H9 (cell line): ENCODE data around the gene CPA4. TPM values are rescaled to one million over a fixed set of nuclear protein-coding genes. Genes with fewer than 3 reads are reported as not detected.

Experiments used
- DNase-seq: peaks from one replicate; pipeline ENCODE4 v3.0.0-alpha.2; 2017
- H2AFZ ChIP-seq: one replicate; pipeline ENCODE4 v1.6.1; 2013; ENCODE audit warnings: mild to moderate bottlenecking, low read length, control low read depth, moderate library complexity
- H2AK5ac ChIP-seq: 2 replicates; pipeline ENCODE4 v1.6.1; 2013; ENCODE audit warnings: low read length, control low read depth, mixed read lengths; ENCODE audit not compliant: insufficient read length
- H2BK120ac ChIP-seq: one replicate; pipeline ENCODE4 v1.6.1; 2013; ENCODE audit warnings: low read depth, mild to moderate bottlenecking, low read length, control low read depth, inconsistent platforms; ENCODE audit not compliant: poor library complexity, severe bottlenecking
- H2BK12ac ChIP-seq: 2 replicates; pipeline ENCODE4 v1.6.1; 2013; ENCODE audit warnings: low read length, control low read depth, mixed read lengths, low read depth; ENCODE audit not compliant: insufficient read length
- H2BK15ac ChIP-seq: 2 replicates; pipeline ENCODE4 v1.6.1; 2013; ENCODE audit warnings: low read depth, low read length, control low read depth
- H2BK20ac ChIP-seq: one replicate; pipeline ENCODE4 v1.6.1; 2013; ENCODE audit warnings: low read depth, mild to moderate bottlenecking, low read length, control low read depth, inconsistent platforms; ENCODE audit not compliant: poor library complexity, severe bottlenecking
- H2BK5ac ChIP-seq: 2 replicates; pipeline ENCODE4 v1.6.1; 2013; ENCODE audit warnings: low read length, control low read depth, mixed read lengths; ENCODE audit not compliant: insufficient read length
- H3K14ac ChIP-seq: 2 replicates; pipeline ENCODE4 v1.6.1; 2013; ENCODE audit warnings: low read length, control low read depth; ENCODE audit not compliant: insufficient read depth
- H3K18ac ChIP-seq: 2 replicates; pipeline ENCODE4 v1.6.1; 2013; ENCODE audit warnings: low read depth, mild to moderate bottlenecking, mixed read lengths, low read length, control low read depth; ENCODE audit not compliant: insufficient read length
- H3K23ac ChIP-seq: 2 replicates; pipeline ENCODE4 v1.6.1; 2013; ENCODE audit warnings: low read length, control low read depth, mixed read lengths, low read depth; ENCODE audit not compliant: insufficient read length
- H3K23me2 ChIP-seq: 2 replicates; pipeline ENCODE4 v1.6.1; 2013; ENCODE audit warnings: low read depth, mild to moderate bottlenecking, mixed read lengths, low read length, control low read depth; ENCODE audit not compliant: insufficient read length, poor library complexity, severe bottlenecking
- H3K27ac ChIP-seq: 2 replicates; pipeline ENCODE4 v1.5.1; 2013; ENCODE audit warnings: low read length, control low read depth, mixed read lengths, low read depth; ENCODE audit not compliant: insufficient read length
- H3K27me3 ChIP-seq: 2 replicates; pipeline ENCODE4 v1.6.1; 2013; ENCODE audit warnings: low read length, control low read depth, inconsistent platforms; ENCODE audit not compliant: insufficient read depth
- H3K4ac ChIP-seq: 2 replicates; pipeline ENCODE4 v1.6.1; 2013; ENCODE audit warnings: low read depth, mild to moderate bottlenecking, control low read depth, inconsistent platforms, low read length, moderate library complexity
- H3K4me1 ChIP-seq: 2 replicates; pipeline ENCODE4 v1.6.1; 2013; ENCODE audit warnings: low read length, control low read depth, inconsistent platforms; ENCODE audit not compliant: insufficient read depth
- H3K4me2 ChIP-seq: 2 replicates; pipeline ENCODE4 v1.6.1; 2013; ENCODE audit warnings: low read length, control low read depth, mixed read lengths; ENCODE audit not compliant: insufficient read length, insufficient read depth
- H3K56ac ChIP-seq: 2 replicates; pipeline ENCODE4 v1.6.1; 2013; ENCODE audit warnings: low read depth, mild to moderate bottlenecking, mixed read lengths, low read length, control low read depth; ENCODE audit not compliant: insufficient read length
- H3K79me1 ChIP-seq: 2 replicates; pipeline ENCODE4 v1.6.1; 2013; ENCODE audit warnings: low read depth, mild to moderate bottlenecking, moderate library complexity, low read length, control low read depth, inconsistent platforms; ENCODE audit not compliant: insufficient read depth, poor library complexity, severe bottlenecking
- H3K79me2 ChIP-seq: 2 replicates; pipeline ENCODE4 v1.6.1; 2013; ENCODE audit warnings: low read length, control low read depth, inconsistent platforms; ENCODE audit not compliant: insufficient read depth
- H3K9ac ChIP-seq: 2 replicates; pipeline ENCODE4 v1.6.1; 2013; ENCODE audit warnings: low read length, control low read depth, mixed read lengths; ENCODE audit not compliant: insufficient read length; ENCODE audit errors: extremely low read depth
- H3K9me3 ChIP-seq: one replicate; pipeline ENCODE4 v1.6.1; 2013; ENCODE audit warnings: low read depth, low read length, inconsistent platforms; ENCODE audit not compliant: control insufficient read depth
- H3T11ph ChIP-seq: one replicate; pipeline ENCODE4 v1.6.1; 2013; ENCODE audit warnings: mild to moderate bottlenecking, low read length, control low read depth, inconsistent platforms
- H4K20me1 ChIP-seq: one replicate; pipeline ENCODE4 v1.6.1; 2013; ENCODE audit not compliant: control insufficient read depth, insufficient read length, insufficient read depth
- H4K5ac ChIP-seq: 2 replicates; pipeline ENCODE4 v1.6.1; 2013; ENCODE audit warnings: low read depth, mild to moderate bottlenecking, mixed read lengths, low read length, control low read depth; ENCODE audit not compliant: insufficient read length
- H4K8ac ChIP-seq: replicated peaks from 2 replicates; pipeline ENCODE4 v1.6.1; 2013; ENCODE audit warnings: low read length, control low read depth, mixed read lengths, low read depth; ENCODE audit not compliant: insufficient read length
- H4K91ac ChIP-seq: 2 replicates; pipeline ENCODE4 v1.6.1; 2013; ENCODE audit warnings: low read depth, mild to moderate bottlenecking, moderate library complexity, mixed read lengths, low read length, control low read depth; ENCODE audit not compliant: insufficient read length
- H3K27ac Mint-ChIP-seq, 3 experiments: 2 replicates in 2 of 3; 3 replicates in 1 of 3; pipeline ENCODE4 v1.8.0; 2020 to 2021; ENCODE audit warnings: mixed read lengths in 3 of 3, mild to moderate bottlenecking in 1 of 3, moderate library complexity in 1 of 3
- H3K27me3 Mint-ChIP-seq: 2 replicates; pipeline ENCODE4 v1.8.0; 2021; ENCODE audit warnings: low read depth, mild to moderate bottlenecking, moderate library complexity, mixed read lengths
- H3K36me3 Mint-ChIP-seq, 3 experiments: 2 replicates in 2 of 3; 3 replicates in 1 of 3; pipeline ENCODE4 v1.8.0; 2020 to 2021; ENCODE audit warnings: low read depth in 3 of 3, mixed read lengths in 3 of 3; ENCODE audit not compliant: insufficient read depth in 1 of 3
- H3K4me1 Mint-ChIP-seq, 2 experiments: 2 replicates each; pipeline ENCODE4 v1.8.0; 2020; ENCODE audit warnings: mixed read lengths in 2 of 2
- H3K4me3 Mint-ChIP-seq, 2 experiments: 2 replicates in 1 of 2; 3 replicates in 1 of 2; pipeline ENCODE4 v1.8.0; 2020 to 2021; ENCODE audit warnings: mild to moderate bottlenecking in 2 of 2, mixed read lengths in 2 of 2, moderate library complexity in 1 of 2
- H3K9me3 Mint-ChIP-seq, 2 experiments: 2 replicates in 1 of 2; 3 replicates in 1 of 2; pipeline ENCODE4 v1.8.0; 2020; ENCODE audit warnings: mild to moderate bottlenecking in 2 of 2, mixed read lengths in 2 of 2, moderate library complexity in 1 of 2
- CTCF ChIP-seq: fragments of 200-600 bp; sonication (generic); conservative IDR thresholded peaks from 3 replicates; pipeline ENCODE4 v1.8.0; 2021; ENCODE audit warnings: antibody characterized with exemption, mild to moderate bottlenecking
- total RNA-seq: library from RNA; stranded (reverse); gene quantifications from 2 replicates; pipeline ENCODE4 v1.2.1, GENCODE V29; 2021

The CPA4 gene
- total RNA-seq, 1 experiment from 2014 or later: not detected

- Histone ChIP-seq H2BK20ac (no peak overlapping the region), H3K9ac (no peak overlapping the region), H4K5ac (no peak overlapping the region), H3K27ac (no peak overlapping the region), H3K4me1 (peaks cover 6% of the 10 kb centered on the region; the same call in 1 of the 2 replicates), H4K91ac (no peak overlapping the region), H3K23ac (no peak overlapping the region), H2BK12ac (no peak overlapping the region), H3K79me1 (no peaks in the 10 kb centered on the region), H3K14ac (no peak overlapping the region), H2AK5ac (no peak overlapping the region), H3K18ac (no peak overlapping the region), H3T11ph (no peak overlapping the region), H2BK5ac (no peak overlapping the region), H3K9me3 (no peaks in the 10 kb centered on the region), H3K56ac (no peak overlapping the region), H3K27me3 (no peaks in the 10 kb centered on the region), H4K20me1 (no peaks in the 10 kb centered on the region), H3K4ac (no peak overlapping the region), H3K4me2 (no peak overlapping the region), H2AFZ (no peak overlapping the region), H3K23me2 (no peaks in the 10 kb centered on the region), H2BK120ac (no peak overlapping the region), H3K79me2 (no peaks in the 10 kb centered on the region), H2BK15ac (no peak overlapping the region), H4K8ac (no peak overlapping the region)
- Mint-ChIP-seq H3K27ac (no peak overlapping the region), H3K4me1 (peaks cover 25 to 30% of the 10 kb centered on the region in 2 experiments), H3K4me3 (no peak overlapping the region), H3K9me3 (no peaks in the 10 kb centered on the region), H3K27me3 (peaks cover 5% of the 10 kb centered on the region), H3K36me3 (no peaks in the 10 kb centered on the region)
- DNase-seq: no peak
- TF ChIP-seq CTCF: no peak
Measured at GRCh38 chr7:130278860-130279259, 14.1 kb upstream of the CPA4 start.
